Esophagus muscularis mucosa (tissue), 4 donors: ENCODE results near the gene C3orf85. TPM values are rescaled to one million over a fixed set of nuclear protein-coding genes. Genes with fewer than 3 reads are reported as not detected.

Experiments
- DNase-seq: peaks from one replicate; pipeline ENCODE4 v3.0.0-alpha.2; 2017; ENCODE audit errors: extremely low spot score
- H3K27ac ChIP-seq, 4 donors: fragments of 200-600 bp; sonication (generic); replicated peaks in 1 of 4; 1 replicate in 3 of 4; 2 replicates in 1 of 4; pipeline ENCODE4 v1.5.1; 2016 to 2019; ENCODE audit warnings: mild to moderate bottlenecking in 1 of 4
- H3K27me3 ChIP-seq, 4 donors: fragments of 200-600 bp; sonication (generic); one replicate each; pipeline versions ENCODE4 v1.5.1 to v1.6.0; 2016 to 2019
- H3K36me3 ChIP-seq, 4 donors: fragments of 200-600 bp; sonication (generic); one replicate each; pipeline ENCODE4 v1.5.1; 2016 to 2019
- H3K4me1 ChIP-seq, 4 donors: fragments of 200-600 bp; sonication (generic); one replicate each; pipeline ENCODE4 v1.5.1; 2016 to 2019
- H3K4me3 ChIP-seq, 4 donors: fragments of 200-600 bp; sonication (generic); 1 replicate in 2 of 4; 2 replicates in 2 of 4; pipeline ENCODE4 v1.5.1; 2016 to 2019; ENCODE audit warnings: mild to moderate bottlenecking in 4 of 4, moderate library complexity in 1 of 4
- H3K9me3 ChIP-seq, 4 donors: fragments of 200-600 bp; sonication (generic); 1 replicate in 3 of 4; 2 replicates in 1 of 4; pipeline ENCODE4 v1.5.1; 2016 to 2019
- CTCF ChIP-seq, 3 experiments: fragments of 200-600 bp in 2 of 3; fragments of 450-650 bp in 1 of 3; sonication (generic) in 2 of 3; IDR thresholded peaks; one replicate each; pipeline ENCODE4 v1.5.1; 2017 to 2019; ENCODE audit warnings: antibody characterized with exemption in 3 of 3, mild to moderate bottlenecking in 2 of 3, moderate library complexity in 1 of 3
- EP300 ChIP-seq: sonication (generic); formaldehyde crosslinking; IDR thresholded peaks from one replicate; pipeline ENCODE4 v1.6.1; 2017; ENCODE audit warnings: antibody characterized with exemption
- POLR2A ChIP-seq: fragments of 450-650 bp; IDR thresholded peaks from one replicate; pipeline ENCODE4 v1.6.1; 2017; ENCODE audit warnings: antibody characterized with exemption, moderate library complexity, mild to moderate bottlenecking, low read depth
- POLR2AphosphoS5 ChIP-seq, 2 donors: sonication (generic); formaldehyde crosslinking; IDR thresholded peaks; one replicate each; pipeline ENCODE4 v1.6.1; 2017; ENCODE audit warnings: antibody characterized with exemption in 2 of 2
- WGBS: methylation state at CpG from one replicate; pipeline ENCODE4 v1.1.5; 2018; 5-methylcytosine and 5-hydroxymethylcytosine counted together
- intact Hi-C: fragments of 100-400 bp; cut with DNase I; formaldehyde crosslinking; loops from one replicate; pipeline ENCODE4 v1.15.1; 2023
- total RNA-seq, 4 donors: library from RNA; depleted of rRNA; stranded (reverse); fragments of >200 nt; gene quantifications; one replicate each; pipeline versions ENCODE4 v1.1.0 to v1.2.1, GENCODE V29; 2016

The C3orf85 gene
- total RNA-seq, 4 donors from 2014 or later, result not detected

- no peaks in the 10 kb centered on the region for H3K4me1 ChIP-seq
- TF ChIP-seq EP300, result no peak
- TF ChIP-seq CTCF (IDR thresholded peaks at IDR 0.05), result no peak
- no peak for TF ChIP-seq POLR2AphosphoS5 (IDR thresholded peaks at IDR 0.05)
- no peak for TF ChIP-seq POLR2A
- H3K4me3 ChIP-seq, result no peak overlapping the region
- no peak overlapping the region for H3K27ac ChIP-seq
- H3K27me3 ChIP-seq, result no peaks in the 10 kb centered on the region
- H3K9me3 ChIP-seq, result peaks cover 0 to 5% (median 2%) of the 10 kb centered on the region in 4 donors
- no peak for DNase-seq
- 75% methylated on average over 2 of the region's 2 CpGs for WGBS
- no peaks in the 10 kb centered on the region for H3K36me3 ChIP-seq
- intact Hi-C loops, result no loop called here
Measured at GRCh38 chr3:109154979-109155378, 18.5 kb downstream of the C3orf85 start.

- TF ChIP-seq CTCF (IDR thresholded peaks at IDR 0.05), result no peak
- TF ChIP-seq POLR2A, result no peak
- no peak for DNase-seq
- no peaks in the 10 kb centered on the region for H3K4me1 ChIP-seq
- H3K9me3 ChIP-seq, result peaks cover 0 to 5% (median 2%) of the 10 kb centered on the region in 4 donors
- H3K27me3 ChIP-seq, result no peaks in the 10 kb centered on the region
- WGBS, result 39% methylated on average over 1 of the region's 1 CpG
- H3K36me3 ChIP-seq, result no peaks in the 10 kb centered on the region
- intact Hi-C loops, result no loop called here
- H3K4me3 ChIP-seq, result no peak overlapping the region
- no peak overlapping the region for H3K27ac ChIP-seq
Measured at GRCh38 chr3:109155828-109156227, 19.3 kb downstream of the C3orf85 start.

GRCh38 chr3:109161487-109162123 is 25.1 kb downstream of the C3orf85 start:
- intact Hi-C loops, result no loop called here
- peaks cover 0 to 5% (median 2%) of the 10 kb centered on the region in 4 donors for H3K9me3 ChIP-seq
- 73% methylated on average over 2 of the region's 2 CpGs for WGBS

DNA sequence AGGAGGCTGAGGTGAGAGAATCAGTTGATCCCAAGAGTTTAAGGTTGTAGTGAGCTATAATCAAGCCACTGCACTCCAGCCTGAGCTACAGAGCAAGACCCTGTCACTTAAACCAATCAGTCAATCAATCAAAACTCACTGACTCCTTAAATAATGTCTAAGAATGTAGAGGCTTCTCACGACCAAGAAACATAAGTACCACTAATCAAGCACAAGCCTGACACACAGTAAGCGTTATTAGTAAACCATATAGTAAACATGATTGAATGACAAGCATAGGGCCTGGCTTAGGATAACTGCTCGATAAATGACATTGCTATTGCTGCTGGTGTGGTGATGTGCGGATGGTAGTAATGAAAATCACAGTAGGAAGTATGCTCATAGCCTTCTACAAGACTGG is 29.4 kb downstream of the C3orf85 start:
- WGBS, result 86% methylated on average over 4 of the region's 4 CpGs
- Histone ChIP-seq H3K27ac (no peak overlapping the region), H3K27me3 (no peaks in the 10 kb centered on the region), H3K4me1 (no peaks in the 10 kb centered on the region), H3K4me3 (no peak overlapping the region), H3K9me3 (no peaks in the 10 kb centered on the region), H3K36me3 (no peaks in the 10 kb centered on the region)
- no peak for TF ChIP-seq CTCF (IDR thresholded peaks at IDR 0.05)
- TF ChIP-seq POLR2AphosphoS5 (IDR thresholded peaks at IDR 0.05), result no peak
- intact Hi-C loops, result no loop called here
- DNase-seq, result no peak

More at GRCh38 chr3:109161487-109162123, 25.1 kb downstream of the C3orf85 start:
- no peak overlapping the region for H3K27ac ChIP-seq
- no peaks in the 10 kb centered on the region for H3K36me3 ChIP-seq
- TF ChIP-seq POLR2A (no peak), EP300 (no peak), POLR2AphosphoS5 (IDR thresholded peaks at IDR 0.05) (no peak), CTCF (IDR thresholded peaks at IDR 0.05) (no peak)
- no peaks in the 10 kb centered on the region for H3K27me3 ChIP-seq
- no peaks in the 10 kb centered on the region for H3K4me1 ChIP-seq
- no peak for DNase-seq
- H3K4me3 ChIP-seq, result no peak overlapping the region

DNA sequence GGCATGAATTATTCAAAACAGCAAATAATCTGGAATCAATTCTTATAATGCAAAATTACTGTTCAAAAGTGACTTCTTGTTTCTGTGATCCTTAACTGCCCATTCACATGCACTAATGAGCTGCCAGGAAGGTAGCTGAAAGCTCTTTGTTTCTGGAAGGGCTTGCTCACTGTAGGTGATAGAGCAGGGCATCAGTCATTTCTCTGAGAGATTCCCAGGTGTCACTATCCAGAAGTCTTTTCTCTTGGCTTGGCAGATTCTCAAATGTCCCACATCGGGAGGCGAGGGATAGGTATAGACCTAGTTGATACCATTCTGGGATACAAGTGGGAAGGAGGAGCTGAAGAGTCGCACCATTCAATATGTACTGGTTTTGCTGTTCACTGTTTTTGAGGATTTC is 35.0 kb downstream of the C3orf85 start:
- DNase-seq, result no peak
- no peaks in the 10 kb centered on the region for H3K36me3 ChIP-seq
- H3K4me1 ChIP-seq, result no peaks in the 10 kb centered on the region
- WGBS, result 90% methylated on average over 3 of the region's 3 CpGs
- H3K27ac ChIP-seq, result no peak overlapping the region
- intact Hi-C loops, result no loop called here
- no peak overlapping the region for H3K4me3 ChIP-seq
- no peaks in the 10 kb centered on the region for H3K9me3 ChIP-seq
- TF ChIP-seq CTCF (IDR thresholded peaks at IDR 0.05) (no peak), POLR2A (no peak), EP300 (no peak), POLR2AphosphoS5 (IDR thresholded peaks at IDR 0.05) (no peak)
- no peaks in the 10 kb centered on the region for H3K27me3 ChIP-seq
